Choroid plexus epithelial cell (primary cell): ENCODE measurements around the gene CELF4.

Experiments
- DNase-seq: peaks from one replicate; pipeline ENCODE4 v3.0.0-alpha.2; 2010; ENCODE audit warnings: low read depth
- H3K4me3 ChIP-seq: 2 replicates; pipeline ENCODE4 v1.5.1; 2011; ENCODE audit warnings: low read depth, mild to moderate bottlenecking, control low read depth, low read length, moderate library complexity
- CTCF ChIP-seq: conservative IDR thresholded peaks from 2 replicates; pipeline ENCODE4 v1.5.1; 2011; ENCODE audit warnings: low read depth, mild to moderate bottlenecking, control low read depth, inconsistent platforms, low read length, moderate library complexity

Gene CELF4

GRCh38 chr18:37550118-37550875 is 15.3 kb downstream of the CELF4 start:
- no peak for DNase-seq
- no peak for TF ChIP-seq CTCF
- no peak overlapping the region for H3K4me3 ChIP-seq

- no peak for DNase-seq
- no peak for TF ChIP-seq CTCF
These were observed 16.8 kb downstream of the CELF4 start for GRCh38 chr18:37548679-37549289.

GRCh38 chr18:37547196-37547827 is 18.3 kb downstream of the CELF4 start:
- TF ChIP-seq CTCF: no peak
- DNase-seq: no peak
- no peak overlapping the region for H3K4me3 ChIP-seq

More at GRCh38 chr18:37548679-37549289, 16.8 kb downstream of the CELF4 start:
- no peak overlapping the region for H3K4me3 ChIP-seq

GRCh38 chr18:37546651-37547050 is 18.9 kb downstream of the CELF4 start:
- no peak for TF ChIP-seq CTCF
- H3K4me3 ChIP-seq: no peak overlapping the region
- DNase-seq: no peak

GRCh38 chr18:37546272-37546537 is 19.4 kb downstream of the CELF4 start:
- no peak for TF ChIP-seq CTCF
- no peak overlapping the region for H3K4me3 ChIP-seq

GRCh38 chr18:37545461-37546271 is 19.9 kb downstream of the CELF4 start:
- TF ChIP-seq CTCF: no peak
- no peak overlapping the region for H3K4me3 ChIP-seq
- no peak for DNase-seq

More at GRCh38 chr18:37546272-37546537, 19.4 kb downstream of the CELF4 start:
- DNase-seq: no peak
